Measurements from ENCODE around the gene NCKAP5. TPM values are rescaled to one million over a fixed set of nuclear protein-coding genes. Genes with fewer than 3 reads are reported as not detected.
A peak's percentile ranks its signal among the peaks of the same experiment; 100 is the strongest.

Gene NCKAP5
- total RNA-seq = 4.7 and 5.5 TPM in 2 replicates
- 1.8 and 2.2 TPM in 2 replicates for polyA plus RNA-seq

GRCh38 chr2:133568172-133568571, at the start of gene NCKAP5:
Gene NCKAP5, minus strand, starts transcription at chr2:133568463. Its CDS starts 50,937 bp downstream, at chr2:133517526.
- Histone ChIP-seq H3K9me3 (ENCODE audit: low read depth) (no peaks in the 10 kb centered on the region), H3K9me2 (replicated peaks; ENCODE audit: insufficient read depth) (no peaks in the 10 kb centered on the region), H3K4me2 (peak within 1 kb of the TSS; percentile 68), H3K4me1 (ENCODE audit: insufficient read depth) (peaks cover 15% of the 10 kb centered on the region), H3K4me3 (peak within 1 kb of the TSS; percentile 1), H3K27ac (peak within 1 kb of the TSS; percentile 47), H3K27me3 (no peaks in the 10 kb centered on the region), H2AFZ (peak within 1 kb of the TSS; percentile 6), H3K36me3 (replicated peaks; ENCODE audit: insufficient read depth, low read depth) (no peaks in the 10 kb centered on the region), H4K20me1 (ENCODE audit: insufficient read depth, poor library complexity, severe bottlenecking) (no peaks in the 10 kb centered on the region), H3K79me2 (no peaks in the 10 kb centered on the region)
- WGBS (ENCODE audit: low lambda C conversion rate, missing lambda C conversion rate) = 2% methylated on average over 12 of the region's 12 CpGs
- DNase-seq (ENCODE audit: low spot score) = peak; percentile 81
- TF ChIP-seq EZH2phosphoT487 (IDR thresholded peaks at IDR 0.05; ENCODE audit: low read depth, severe bottlenecking, unreplicated experiment) (no peak), CTCF (IDR thresholded peaks at IDR 0.05; ENCODE audit: poor library complexity) (no peak), EZH2 (IDR thresholded peaks at IDR 0.05; ENCODE audit: borderline replicate concordance) (no peak)

GRCh38 chr2:133609664-133610063, 41.4 kb upstream of the NCKAP5 start:
- H3K27ac ChIP-seq = no peak overlapping the region

GRCh38 chr2:133608291-133608690, 40.0 kb upstream of the NCKAP5 start:
- no peaks in the 10 kb centered on the region for H3K4me1 ChIP-seq (ENCODE audit: insufficient read depth)
- no peaks in the 10 kb centered on the region for H4K20me1 ChIP-seq (ENCODE audit: insufficient read depth, poor library complexity, severe bottlenecking)
- H3K27me3 ChIP-seq = no peaks in the 10 kb centered on the region
- no peaks in the 10 kb centered on the region for H3K79me2 ChIP-seq
- no peak overlapping the region for H2AFZ ChIP-seq
- H3K27ac ChIP-seq = no peak overlapping the region
- H3K36me3 ChIP-seq (replicated peaks; ENCODE audit: insufficient read depth, low read depth) = no peaks in the 10 kb centered on the region
- TF ChIP-seq EZH2phosphoT487 (IDR thresholded peaks at IDR 0.05; ENCODE audit: low read depth, severe bottlenecking, unreplicated experiment) (no peak), CTCF (IDR thresholded peaks at IDR 0.05; ENCODE audit: poor library complexity) (no peak), EZH2 (IDR thresholded peaks at IDR 0.05; ENCODE audit: borderline replicate concordance) (no peak)
- H3K4me3 ChIP-seq = no peak overlapping the region
- H3K4me2 ChIP-seq = no peak overlapping the region
- H3K9me2 ChIP-seq (replicated peaks; ENCODE audit: insufficient read depth) = no peaks in the 10 kb centered on the region
- no peaks in the 10 kb centered on the region for H3K9me3 ChIP-seq (ENCODE audit: low read depth)
- no peak for DNase-seq (ENCODE audit: low spot score)
- 80% methylated on average over 1 of the region's 1 CpG for WGBS (ENCODE audit: low lambda C conversion rate, missing lambda C conversion rate)

More at GRCh38 chr2:133609664-133610063, 41.4 kb upstream of the NCKAP5 start:
- no peak for TF ChIP-seq EZH2phosphoT487 (IDR thresholded peaks at IDR 0.05; ENCODE audit: low read depth, severe bottlenecking, unreplicated experiment)
- TF ChIP-seq EZH2 (IDR thresholded peaks at IDR 0.05; ENCODE audit: borderline replicate concordance) = no peak
- TF ChIP-seq CTCF (IDR thresholded peaks at IDR 0.05; ENCODE audit: poor library complexity) = no peak
- no peak overlapping the region for H3K4me2 ChIP-seq
- no peaks in the 10 kb centered on the region for H3K4me1 ChIP-seq (ENCODE audit: insufficient read depth)
- no peaks in the 10 kb centered on the region for H3K9me3 ChIP-seq (ENCODE audit: low read depth)
- H3K79me2 ChIP-seq = no peaks in the 10 kb centered on the region
- no peak for DNase-seq (ENCODE audit: low spot score)
- H3K27me3 ChIP-seq = no peaks in the 10 kb centered on the region
- no peaks in the 10 kb centered on the region for H3K9me2 ChIP-seq (replicated peaks; ENCODE audit: insufficient read depth)
- H2AFZ ChIP-seq = no peak overlapping the region
- no peaks in the 10 kb centered on the region for H4K20me1 ChIP-seq (ENCODE audit: insufficient read depth, poor library complexity, severe bottlenecking)
- no peaks in the 10 kb centered on the region for H3K36me3 ChIP-seq (replicated peaks; ENCODE audit: insufficient read depth, low read depth)
- H3K4me3 ChIP-seq = no peak overlapping the region

GRCh38 chr2:133607679-133608078, 39.4 kb upstream of the NCKAP5 start:
- no peak for DNase-seq (ENCODE audit: low spot score)
- Histone ChIP-seq H3K27me3 (no peaks in the 10 kb centered on the region), H4K20me1 (ENCODE audit: insufficient read depth, poor library complexity, severe bottlenecking) (no peaks in the 10 kb centered on the region), H3K36me3 (replicated peaks; ENCODE audit: insufficient read depth, low read depth) (no peaks in the 10 kb centered on the region), H3K27ac (no peak overlapping the region), H3K9me3 (ENCODE audit: low read depth) (no peaks in the 10 kb centered on the region), H3K4me3 (no peak overlapping the region), H3K79me2 (no peaks in the 10 kb centered on the region), H3K9me2 (replicated peaks; ENCODE audit: insufficient read depth) (no peaks in the 10 kb centered on the region), H3K4me1 (ENCODE audit: insufficient read depth) (no peaks in the 10 kb centered on the region), H3K4me2 (no peak overlapping the region), H2AFZ (no peak overlapping the region)
- WGBS (ENCODE audit: low lambda C conversion rate, missing lambda C conversion rate) = 73% methylated on average over 1 of the region's 1 CpG
- TF ChIP-seq CTCF (IDR thresholded peaks at IDR 0.05; ENCODE audit: poor library complexity) (no peak), EZH2 (IDR thresholded peaks at IDR 0.05; ENCODE audit: borderline replicate concordance) (no peak), EZH2phosphoT487 (IDR thresholded peaks at IDR 0.05; ENCODE audit: low read depth, severe bottlenecking, unreplicated experiment) (no peak)
